Stimulated activated CD8-positive, alpha-beta memory T cell treated with anti-CD3 and anti-CD28 coated beads, Interleukin-4, amount 100 ng/mL, for 4 hours (primary cell): ENCODE data around the gene MON2.
"Not testable (repeated sequence)": the region's sequence is repeated elsewhere in the genome, so short reads cannot be mapped to it uniquely, and the experiment has no call there.

ENCODE experiments used
- DNase-seq, 2 donors: peaks; one replicate each; pipeline ENCODE4 v3.0.0-alpha.2; 2020; ENCODE audit warnings: low read depth in 2 of 2, low spot score in 1 of 2

MON2 gene

GRCh38 chr12:62466594-62467491, at the start of gene MON2:
Gene MON2, plus strand, starts transcription at chr12:62466826. Its CDS starts 382 bp downstream, at chr12:62467208.
- peak; percentile 65 to 76 for DNase-seq

GRCh38 chr12:62426089-62426488, 40.5 kb upstream of the MON2 start:
- no peak for DNase-seq

- DNase-seq, result no peak
These were observed 37.2 kb upstream of the MON2 start for GRCh38 chr12:62429457-62429856.

- DNase-seq, result no peak
These were observed 31.9 kb upstream of the MON2 start for GRCh38 chr12:62434494-62435302.

- DNase-seq, result no peak
These were observed 31.1 kb upstream of the MON2 start for GRCh38 chr12:62435303-62436163.

- DNase-seq, result no peak
These were observed 30.5 kb upstream of the MON2 start for GRCh38 chr12:62436164-62436503.

GRCh38 chr12:62438098-62438692, 28.4 kb upstream of the MON2 start:
- DNase-seq, result peak in 1 of 2 donors; percentile 13

GRCh38 chr12:62446754-62447452, 19.7 kb upstream of the MON2 start:
- DNase-seq, result no peak

GRCh38 chr12:62448436-62448835, 18.2 kb upstream of the MON2 start:
- no peak for DNase-seq

GRCh38 chr12:62455429-62455828, 11.2 kb upstream of the MON2 start:
- DNase-seq, result not testable (repeated sequence)

GRCh38 chr12:62458626-62459025, 8.0 kb upstream of the MON2 start:
- DNase-seq, result no peak

GRCh38 chr12:62459976-62460375, 6.7 kb upstream of the MON2 start:
- DNase-seq, result no peak

- DNase-seq, result not testable (repeated sequence)
These were observed 5.3 kb upstream of the MON2 start for GRCh38 chr12:62461171-62461837.

- DNase-seq, result not testable (repeated sequence)
These were observed 3.4 kb upstream of the MON2 start for GRCh38 chr12:62463252-62463651.

- DNase-seq, result no peak
These were observed 520 bp upstream of the MON2 start for GRCh38 chr12:62466018-62466593.

GRCh38 chr12:62468397-62468796, 1.8 kb downstream of the MON2 start:
- DNase-seq, result no peak

- DNase-seq, result no peak
These were observed 2.3 kb downstream of the MON2 start for GRCh38 chr12:62468935-62469334.

GRCh38 chr12:62469704-62470103, 3.1 kb downstream of the MON2 start:
- DNase-seq, result no peak

GRCh38 chr12:62471734-62472133, 5.1 kb downstream of the MON2 start:
- no peak for DNase-seq
